DOHH2 (cell line): ENCODE data around the gene GGA1.

Experiments
- EZH2phosphoT487 ChIP-seq: fragments of 200-600 bp; sonication (generic); IDR thresholded peaks from 2 replicates; pipeline ENCODE4 v1.6.1; 2017; ENCODE audit warnings: borderline replicate concordance, mild to moderate bottlenecking, antibody characterized with exemption, low read length, moderate library complexity, mixed read lengths
- TF ChIP-seq, protein P1 (sequence below): fragments of 200-600 bp; sonication (generic); IDR thresholded peaks from one replicate; pipeline ENCODE4 v1.5.1; 2014; ENCODE audit warnings: antibody characterized with exemption, mild to moderate bottlenecking, low read depth, low read length; ENCODE audit not compliant: poor library complexity, severe bottlenecking

DNA sequence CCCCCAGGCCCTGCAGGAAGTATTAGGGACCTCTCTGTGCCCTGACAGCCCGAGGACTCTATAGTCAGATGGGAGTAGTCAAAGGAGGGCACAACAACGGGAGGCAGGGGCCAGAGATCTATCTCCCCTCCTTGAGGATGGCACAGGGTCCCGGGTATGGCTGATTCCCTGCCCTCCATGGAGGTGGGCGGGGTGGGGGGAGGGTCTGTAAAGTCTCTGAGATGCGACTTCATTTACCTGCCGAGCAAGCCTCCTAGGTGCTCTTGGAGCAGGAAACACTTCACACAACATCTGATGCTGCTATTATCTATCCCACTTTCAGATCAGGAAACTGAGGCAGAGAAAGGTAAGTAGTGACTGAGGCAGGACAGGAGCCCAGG, 49.1 kb upstream of the GGA1 start:
- no peak for TF ChIP-seq EZH2phosphoT487
- TF ChIP-seq, protein P1, sequence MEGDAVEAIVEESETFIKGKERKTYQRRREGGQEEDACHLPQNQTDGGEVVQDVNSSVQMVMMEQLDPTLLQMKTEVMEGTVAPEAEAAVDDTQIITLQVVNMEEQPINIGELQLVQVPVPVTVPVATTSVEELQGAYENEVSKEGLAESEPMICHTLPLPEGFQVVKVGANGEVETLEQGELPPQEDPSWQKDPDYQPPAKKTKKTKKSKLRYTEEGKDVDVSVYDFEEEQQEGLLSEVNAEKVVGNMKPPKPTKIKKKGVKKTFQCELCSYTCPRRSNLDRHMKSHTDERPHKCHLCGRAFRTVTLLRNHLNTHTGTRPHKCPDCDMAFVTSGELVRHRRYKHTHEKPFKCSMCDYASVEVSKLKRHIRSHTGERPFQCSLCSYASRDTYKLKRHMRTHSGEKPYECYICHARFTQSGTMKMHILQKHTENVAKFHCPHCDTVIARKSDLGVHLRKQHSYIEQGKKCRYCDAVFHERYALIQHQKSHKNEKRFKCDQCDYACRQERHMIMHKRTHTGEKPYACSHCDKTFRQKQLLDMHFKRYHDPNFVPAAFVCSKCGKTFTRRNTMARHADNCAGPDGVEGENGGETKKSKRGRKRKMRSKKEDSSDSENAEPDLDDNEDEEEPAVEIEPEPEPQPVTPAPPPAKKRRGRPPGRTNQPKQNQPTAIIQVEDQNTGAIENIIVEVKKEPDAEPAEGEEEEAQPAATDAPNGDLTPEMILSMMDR: no peak
